ENCODE data around the gene RHCE.
"Not testable (repeated sequence)": the region's sequence is repeated elsewhere in the genome, so short reads cannot be mapped to it uniquely, and the experiment has no call there.

RHCE gene

DNA sequence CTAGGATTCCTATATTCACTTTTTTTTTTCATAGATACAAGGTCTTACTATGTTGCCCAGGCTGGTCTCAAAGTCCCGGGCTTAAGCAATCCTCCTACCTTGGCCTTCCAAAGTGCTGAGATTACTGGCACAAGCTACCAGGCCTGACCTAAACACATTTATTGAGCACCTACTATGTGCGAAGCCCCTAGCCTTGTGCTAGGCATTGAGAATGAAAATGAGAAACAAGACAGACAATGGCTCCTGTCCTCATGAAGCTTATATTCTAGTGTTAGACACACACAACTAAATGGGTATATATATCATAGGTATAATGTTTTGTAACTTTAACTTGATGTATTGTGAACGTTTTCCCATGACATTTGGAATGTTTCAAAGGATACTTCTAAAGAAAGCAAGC, 71.0 kb downstream of the RHCE start:
- DNase-seq (ENCODE audit: low read depth in 3 of 3, low spot score in 1 of 3) = no peak

- no peak for DNase-seq (ENCODE audit: low read depth in 3 of 3, low spot score in 1 of 3)
Observed at GRCh38 chr1:25347556-25347955, 73.1 kb downstream of the RHCE start.

DNA sequence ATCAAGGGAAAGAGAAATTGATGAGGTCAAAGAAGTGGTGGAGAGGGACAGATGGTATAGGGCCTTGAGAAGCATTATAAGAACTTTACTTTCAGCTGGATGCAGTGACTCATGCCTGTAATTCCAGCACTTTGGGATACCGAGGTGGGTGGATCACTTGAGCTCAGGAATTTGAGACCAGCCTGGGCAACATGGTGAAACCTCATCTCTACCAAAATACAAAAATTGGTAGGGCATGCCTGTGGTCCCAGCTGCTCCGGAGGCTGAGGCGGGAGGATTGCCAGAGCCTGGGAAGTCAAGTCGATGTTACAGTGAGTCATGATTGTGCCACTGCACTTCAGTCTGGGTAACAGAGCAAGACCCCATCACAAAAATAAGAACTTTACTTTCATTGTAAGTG, 76.8 kb downstream of the RHCE start:
- no peak for DNase-seq (ENCODE audit: low read depth in 3 of 3, low spot score in 1 of 3)

DNA sequence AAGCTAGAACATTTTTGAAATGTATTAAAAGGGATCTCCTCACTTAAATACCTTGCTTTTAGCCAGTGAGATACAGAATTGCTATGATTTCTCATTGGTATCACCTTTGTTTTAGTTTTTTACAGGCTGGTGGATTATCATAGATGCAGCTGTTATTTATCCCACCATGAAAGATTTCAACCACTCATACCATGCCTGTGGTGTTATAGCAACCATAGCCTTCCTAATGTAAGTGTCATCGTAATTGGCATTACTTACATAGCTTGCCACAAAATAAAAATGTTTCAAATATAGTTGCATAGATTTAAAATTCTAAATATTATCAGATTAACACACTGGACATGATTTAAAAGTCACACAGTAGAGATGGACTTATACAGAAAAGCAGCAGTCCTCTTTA, 77.8 kb downstream of the RHCE start:
- DNase-seq (ENCODE audit: low read depth in 3 of 3, low spot score in 1 of 3) = no peak

DNA sequence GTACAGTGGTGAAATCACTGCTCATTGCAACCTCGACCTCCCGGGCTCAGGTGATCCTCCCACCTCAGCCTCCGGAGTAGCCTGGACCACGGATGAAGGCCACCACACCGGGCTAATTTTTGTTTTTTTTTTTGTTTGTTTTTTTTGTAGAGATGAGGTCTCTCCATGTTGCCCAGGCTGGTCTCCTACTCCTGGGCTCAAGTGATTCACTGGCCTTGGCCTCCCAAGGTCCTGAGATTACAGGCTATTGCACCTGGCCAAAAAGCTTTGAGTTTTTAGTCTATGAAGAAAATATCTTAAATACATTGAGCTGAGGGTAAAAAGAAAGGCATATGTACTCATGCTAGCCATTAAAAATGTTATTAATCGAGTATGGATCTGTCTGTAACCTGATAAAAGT, 78.9 kb downstream of the RHCE start:
- DNase-seq (ENCODE audit: low read depth in 3 of 3, low spot score in 1 of 3) = no peak

DNA sequence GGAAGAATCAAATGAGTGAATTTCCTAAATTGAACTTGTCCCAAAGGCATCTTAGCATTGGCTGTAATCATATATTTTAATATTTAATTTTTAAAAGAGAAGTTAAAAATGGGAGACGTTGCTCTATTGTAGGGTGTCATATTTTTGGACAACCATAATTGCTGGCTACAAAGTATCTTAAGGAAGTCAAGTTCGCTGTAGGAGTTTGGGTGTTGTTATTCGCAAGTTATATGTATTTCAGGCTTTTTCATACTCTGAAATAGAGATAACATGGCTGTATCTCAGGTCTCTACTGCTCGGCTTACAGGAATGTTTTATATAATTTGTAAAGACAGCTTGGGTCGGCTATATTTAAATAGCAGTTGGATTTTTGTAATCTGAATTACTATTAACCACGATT, 81.6 kb downstream of the RHCE start:
- DNase-seq (ENCODE audit: low read depth in 3 of 3, low spot score in 1 of 3) = no peak

GRCh38 chr1:25338188-25338981, 82.2 kb downstream of the RHCE start, which contains the start of gene TMEM50A:
Gene TMEM50A (plus strand): TSS chr1:25338334. CDS start chr1:25340487, 2,153 bp downstream.
- peak; percentile 73 to 90 (median 84) for DNase-seq (ENCODE audit: low read depth in 3 of 3, low spot score in 1 of 3)

DNA sequence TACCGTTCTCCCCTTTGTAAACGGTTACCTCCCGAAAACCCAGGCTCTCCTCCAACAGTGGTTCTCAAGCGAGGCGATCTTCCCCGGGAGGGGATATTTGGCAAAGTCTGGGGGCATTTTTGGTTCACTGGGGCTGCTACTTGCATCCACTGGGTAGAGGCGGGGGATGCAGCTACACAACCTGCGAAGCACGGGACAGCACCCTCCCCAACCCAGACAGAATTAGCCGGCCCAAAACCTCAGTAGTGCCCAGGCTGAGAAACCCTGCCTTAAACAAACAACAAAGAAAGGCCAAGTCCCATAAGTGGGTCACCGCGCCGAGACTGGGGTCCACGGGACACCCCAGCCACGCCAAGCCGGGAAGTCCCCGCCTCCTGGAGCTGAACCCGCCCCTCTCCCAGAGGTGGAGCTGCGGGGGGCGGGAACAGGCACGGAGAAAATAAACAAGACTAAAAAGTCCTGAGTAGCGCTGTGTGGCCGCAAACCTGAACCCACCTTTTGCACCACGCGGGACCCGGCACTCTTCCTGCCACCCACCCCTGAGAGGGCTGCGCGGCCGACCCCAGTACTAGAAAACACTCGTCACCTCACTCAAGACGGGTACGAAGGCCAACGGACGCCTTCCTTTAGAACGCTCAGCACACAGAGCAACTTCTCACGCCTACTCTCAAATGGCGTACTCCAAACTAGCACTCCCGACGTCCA, 83.0 kb downstream of the RHCE start:
- peak in 1 of 3 donors; percentile 13 for DNase-seq (ENCODE audit: low read depth in 3 of 3, low spot score in 1 of 3)

DNA sequence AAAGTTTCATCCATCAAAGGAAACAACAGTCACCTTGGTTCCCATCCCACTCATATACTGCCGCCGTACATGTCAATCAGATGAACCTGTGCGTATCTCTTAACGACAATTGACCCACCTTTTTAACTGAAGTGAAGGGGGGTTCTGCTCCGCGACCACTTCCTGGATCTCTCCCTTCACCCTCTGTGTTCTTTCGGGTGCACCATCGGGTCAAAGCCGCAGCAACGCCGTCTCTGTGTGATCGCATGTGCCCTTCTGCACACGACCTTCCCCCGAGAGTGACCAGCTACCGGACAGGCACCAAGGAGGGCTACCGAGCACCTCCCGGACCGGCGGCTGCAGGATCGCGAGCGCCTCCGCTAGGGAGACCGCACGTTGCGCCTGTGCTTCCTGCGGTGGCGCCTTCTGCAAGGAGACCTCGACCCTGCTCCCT, 83.7 kb downstream of the RHCE start:
- DNase-seq (ENCODE audit: low read depth in 3 of 3, low spot score in 1 of 3) = not testable (repeated sequence)

GRCh38 chr1:25329950-25330349, 90.7 kb downstream of the RHCE start:
- not testable (repeated sequence) for DNase-seq (ENCODE audit: low read depth in 3 of 3, low spot score in 1 of 3)

DNA sequence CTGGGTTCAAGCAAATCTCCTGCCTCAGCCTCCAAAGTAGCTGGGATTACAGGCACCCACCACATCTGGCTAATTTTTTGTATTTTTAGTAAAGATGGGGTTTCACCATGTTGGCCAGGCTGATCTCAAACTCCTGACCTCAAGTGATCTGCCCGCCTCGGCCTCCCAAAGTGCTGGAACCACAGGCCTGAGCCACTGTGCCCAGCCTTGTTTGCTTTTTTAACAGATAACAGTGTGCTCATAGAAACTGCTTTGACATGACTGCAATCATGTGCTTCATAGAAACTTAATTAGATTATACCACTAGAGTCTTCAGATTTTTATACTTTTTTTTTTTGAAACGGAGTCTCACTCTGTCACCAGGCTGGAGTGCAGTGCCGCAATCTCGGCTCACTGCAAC, 91.3 kb downstream of the RHCE start:
- not testable (repeated sequence) for DNase-seq (ENCODE audit: low read depth in 3 of 3, low spot score in 1 of 3)

DNA sequence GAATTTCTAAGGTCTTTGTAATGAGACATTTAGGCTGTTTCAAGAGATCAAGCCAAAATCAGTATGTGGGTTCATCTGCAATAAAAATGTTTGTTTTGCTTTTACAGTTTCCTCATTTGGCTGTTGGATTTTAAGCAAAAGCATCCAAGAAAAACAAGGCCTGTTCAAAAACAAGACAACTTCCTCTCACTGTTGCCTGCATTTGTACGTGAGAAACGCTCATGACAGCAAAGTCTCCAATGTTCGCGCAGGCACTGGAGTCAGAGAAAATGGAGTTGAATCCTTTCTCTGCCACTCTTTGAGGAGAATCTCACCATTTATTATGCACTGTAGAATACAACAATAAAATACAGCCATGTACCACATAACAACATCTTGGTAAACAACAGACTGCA, 91.8 kb downstream of the RHCE start:
- DNase-seq (ENCODE audit: low read depth in 3 of 3, low spot score in 1 of 3) = not testable (repeated sequence)

DNA sequence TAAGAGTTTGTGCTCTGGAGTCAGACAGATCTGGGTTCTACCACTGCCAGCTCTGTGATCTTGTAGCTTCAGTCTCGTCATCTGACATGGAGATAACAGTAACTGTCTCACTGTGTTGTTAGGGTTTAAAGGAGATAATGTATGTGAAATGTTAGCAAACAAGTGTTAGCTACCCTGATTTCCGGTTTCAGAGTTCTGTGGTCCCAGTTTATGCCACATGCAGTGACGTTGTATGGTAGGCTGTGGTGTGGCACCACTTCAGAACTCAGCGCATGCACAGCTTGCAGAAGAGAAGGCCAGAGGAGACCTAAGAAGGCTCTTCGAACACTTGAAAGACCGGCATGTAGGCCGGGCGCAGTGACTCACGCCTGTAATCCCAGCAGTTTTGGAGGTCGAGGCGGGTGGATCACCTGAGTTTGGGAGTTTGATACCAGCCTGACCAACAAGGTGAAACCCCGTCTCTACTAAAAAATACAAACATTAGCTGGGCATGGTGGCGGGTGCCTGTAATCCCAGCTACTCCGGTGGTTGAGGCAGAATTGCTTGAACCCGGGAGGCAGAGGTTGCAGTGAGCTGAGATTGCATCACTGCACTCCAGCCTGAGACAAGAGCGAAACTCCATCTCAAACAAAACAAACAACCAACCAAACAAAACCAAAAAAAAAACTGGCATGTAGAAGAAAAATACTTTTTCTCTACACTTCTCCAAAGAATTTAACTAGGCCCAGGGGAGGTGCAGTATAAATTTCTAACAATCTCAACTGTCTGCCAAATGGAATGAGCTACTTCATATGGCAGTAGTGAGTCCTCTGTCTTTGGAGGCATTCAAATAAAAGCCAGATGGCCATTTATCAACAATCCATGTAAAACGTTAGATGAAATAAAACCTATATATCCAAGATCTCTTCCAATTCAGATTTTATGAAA, 92.5 kb downstream of the RHCE start:
- DNase-seq (ENCODE audit: low read depth in 3 of 3, low spot score in 1 of 3) = not testable (repeated sequence)

DNA sequence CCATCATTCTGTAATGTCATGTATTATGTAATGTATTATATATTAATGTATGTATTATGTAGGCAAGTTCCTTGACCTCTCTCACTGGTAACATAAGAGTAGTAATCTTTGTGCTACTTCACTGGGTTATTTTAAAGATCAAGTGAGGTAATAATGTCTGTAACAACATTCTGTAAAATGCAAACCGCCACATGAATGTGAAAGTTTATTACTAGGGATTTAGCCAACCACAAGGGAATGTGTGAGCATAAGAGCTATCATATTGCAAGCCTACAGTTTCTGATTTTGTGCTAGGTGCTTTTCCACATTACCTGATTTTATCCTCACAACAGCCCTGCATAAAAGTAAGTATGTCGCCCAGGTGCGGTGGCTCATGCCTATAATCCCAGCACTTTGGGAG, 96.2 kb downstream of the RHCE start:
- DNase-seq (ENCODE audit: low read depth in 3 of 3, low spot score in 1 of 3) = not testable (repeated sequence)

GRCh38 chr1:25322127-25322526, 98.5 kb downstream of the RHCE start:
- not testable (repeated sequence) for DNase-seq (ENCODE audit: low read depth in 3 of 3, low spot score in 1 of 3)

DNA sequence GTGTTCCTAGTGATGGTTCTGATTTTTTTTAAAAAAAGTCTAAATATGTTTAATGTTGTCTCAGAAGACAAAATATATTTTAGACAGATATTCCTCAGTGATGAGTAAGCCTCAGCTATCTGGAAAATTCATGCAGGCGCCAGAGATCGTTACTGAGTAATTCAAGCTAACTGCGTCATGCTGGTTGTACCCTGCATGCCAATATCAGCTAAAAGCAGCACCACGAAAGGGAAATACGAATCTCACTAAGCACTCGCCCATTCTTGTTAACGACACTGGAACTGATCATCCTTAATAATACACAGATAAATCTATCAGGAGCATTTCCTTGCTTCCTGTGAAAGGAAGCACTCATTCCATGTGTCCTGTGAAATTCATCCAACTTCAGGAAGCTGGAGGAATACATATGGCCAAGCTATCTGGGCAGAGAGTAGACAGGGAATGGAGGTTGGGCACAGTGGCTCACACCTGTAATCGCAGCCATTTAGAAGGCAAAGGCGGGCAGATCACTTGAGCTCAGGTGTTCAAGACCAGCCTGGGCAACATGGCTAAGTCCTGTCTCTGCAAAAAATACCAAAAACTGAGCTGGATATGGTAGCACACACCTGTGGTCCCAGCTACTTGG, 100.2 kb downstream of the RHCE start:
- DNase-seq (ENCODE audit: low read depth in 3 of 3, low spot score in 1 of 3) = not testable (repeated sequence)

- DNase-seq (ENCODE audit: low read depth in 3 of 3, low spot score in 1 of 3) = not testable (repeated sequence)
Observed at GRCh38 chr1:25312806-25313470, 107.7 kb downstream of the RHCE start.

Data from stimulated activated CD4-positive, alpha-beta T cell treated with anti-CD3 and anti-CD28 coated beads, TNF-alpha, amount 100 ng/mL, for 1 hour (primary cell).